GM19099 (cell line): Measurements from ENCODE around the gene GASK1B.

Experiments used
- POLR2A ChIP-seq: IDR thresholded peaks from 3 replicates; pipeline ENCODE4 v1.6.1; 2011; ENCODE audit warnings: low read depth; ENCODE audit not compliant: insufficient read length; ENCODE audit errors: extremely low read depth

The GASK1B gene

GRCh38 chr4:158197194-158197776, 24.5 kb upstream of the GASK1B start:
- TF ChIP-seq POLR2A = no peak

DNA sequence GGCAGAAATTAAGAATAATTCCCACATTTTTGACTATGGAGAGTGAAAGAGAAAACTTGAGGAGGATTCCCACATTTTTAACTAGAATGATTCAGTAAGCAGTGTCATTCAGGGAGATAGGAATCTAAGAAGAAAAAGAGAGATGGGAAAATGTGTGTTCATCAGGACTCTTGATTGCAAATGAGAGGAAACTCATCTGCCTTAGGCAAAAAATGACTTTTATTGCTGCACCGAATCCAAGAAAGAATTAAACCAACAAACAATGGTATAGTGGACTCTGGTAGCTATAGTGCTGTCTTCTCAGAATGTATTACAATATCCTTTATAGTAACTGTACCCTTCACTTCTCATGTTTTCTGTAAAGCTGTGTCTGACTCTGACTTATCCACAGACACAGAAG, 22.5 kb upstream of the GASK1B start:
- no peak for TF ChIP-seq POLR2A

DNA sequence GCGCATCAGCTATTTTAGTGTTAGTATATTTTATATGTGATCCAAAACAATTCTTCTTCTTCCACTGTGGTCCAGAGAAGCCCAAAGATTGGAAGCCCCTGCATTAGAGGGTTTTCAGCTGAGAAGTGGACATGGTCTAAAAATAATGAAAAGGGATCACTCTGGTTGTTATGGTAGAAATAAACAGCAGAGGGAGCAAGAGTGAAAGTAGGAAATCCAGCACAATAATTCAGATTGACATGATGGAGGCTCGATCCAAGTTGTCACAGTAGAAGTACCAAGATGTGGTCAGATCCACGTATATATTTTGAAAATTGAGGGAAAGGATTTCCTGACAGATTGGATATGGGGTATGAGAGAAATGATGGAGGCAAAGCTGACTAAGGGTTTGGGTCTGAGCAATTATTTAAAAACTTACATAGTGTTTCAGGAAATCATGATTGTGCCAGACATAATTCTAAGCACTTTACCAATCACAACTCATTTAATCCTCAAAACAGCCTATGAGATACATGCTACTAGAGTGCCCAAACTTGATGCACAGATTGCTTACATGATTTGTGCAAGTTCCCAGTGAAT, 20.4 kb upstream of the GASK1B start:
- TF ChIP-seq POLR2A = no peak

DNA sequence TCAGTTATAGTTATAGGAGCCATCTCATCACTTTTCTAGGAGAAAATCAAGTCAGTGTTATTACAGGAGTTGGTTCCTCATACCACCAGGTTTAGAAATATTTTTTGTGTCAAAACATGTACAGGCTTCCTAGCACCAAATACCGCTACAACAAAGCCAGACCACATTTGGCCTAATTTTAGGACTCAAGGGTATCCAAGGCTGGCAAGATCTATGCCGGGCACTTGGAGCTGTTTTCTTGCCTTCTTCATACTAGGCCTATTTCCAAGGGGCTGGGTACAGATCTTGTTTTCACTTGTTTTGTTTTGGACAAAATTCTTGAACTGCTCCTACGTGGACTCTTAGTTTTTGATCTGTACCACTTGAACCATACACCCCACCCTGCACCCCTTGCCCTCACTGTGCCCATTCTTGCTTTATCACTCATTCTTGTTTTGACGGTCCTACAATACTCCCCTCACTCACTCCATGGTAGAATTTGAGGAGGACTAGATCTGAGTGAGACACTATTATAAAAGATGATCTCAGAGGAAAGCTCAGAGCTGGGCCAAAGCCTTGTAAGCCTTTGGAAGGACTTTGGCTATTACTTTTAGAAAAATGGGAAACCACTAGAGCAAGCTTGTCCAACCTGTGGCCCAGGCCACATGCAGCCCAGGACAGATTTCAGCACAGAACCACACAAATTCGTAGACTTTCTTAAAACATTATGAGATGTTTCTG, 19.8 kb upstream of the GASK1B start:
- no peak for TF ChIP-seq POLR2A

DNA sequence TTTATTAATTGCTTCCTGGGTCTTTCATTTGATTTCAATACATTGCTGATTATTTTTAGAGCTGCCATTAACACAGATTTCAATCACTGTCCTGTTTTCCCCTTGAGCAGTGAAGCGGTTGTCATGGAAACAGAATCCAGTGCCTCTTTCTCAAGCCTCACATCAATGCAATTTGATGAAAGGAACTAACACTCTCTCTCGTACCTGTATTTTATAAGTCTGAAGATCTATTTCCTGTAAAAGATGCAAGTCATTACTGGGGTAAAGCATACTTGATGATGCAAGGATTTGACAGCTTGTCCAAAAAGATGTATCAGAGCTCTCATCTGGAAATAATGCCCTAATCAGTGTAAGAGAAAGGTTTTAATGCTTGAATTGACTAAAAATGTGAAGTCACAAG, 17.9 kb upstream of the GASK1B start:
- no peak for TF ChIP-seq POLR2A

DNA sequence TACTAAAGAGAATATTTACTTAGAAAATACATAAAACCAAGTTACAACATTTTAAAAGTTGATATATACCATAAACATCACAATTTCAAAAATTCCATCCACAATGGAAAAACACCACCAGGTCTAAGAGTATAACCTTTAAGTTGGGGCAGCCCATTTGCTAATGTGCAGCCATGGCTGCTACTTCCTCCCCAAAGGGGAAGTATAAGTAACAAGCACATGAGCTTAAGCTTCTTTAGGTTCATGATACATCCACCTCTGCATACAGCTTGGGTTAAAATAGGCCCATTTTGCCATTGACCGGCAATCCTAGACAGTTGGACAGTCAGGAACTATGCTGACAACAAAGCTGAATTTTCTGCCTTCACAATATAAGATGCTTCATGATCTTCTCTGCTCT, 16.6 kb upstream of the GASK1B start:
- TF ChIP-seq POLR2A = no peak

DNA sequence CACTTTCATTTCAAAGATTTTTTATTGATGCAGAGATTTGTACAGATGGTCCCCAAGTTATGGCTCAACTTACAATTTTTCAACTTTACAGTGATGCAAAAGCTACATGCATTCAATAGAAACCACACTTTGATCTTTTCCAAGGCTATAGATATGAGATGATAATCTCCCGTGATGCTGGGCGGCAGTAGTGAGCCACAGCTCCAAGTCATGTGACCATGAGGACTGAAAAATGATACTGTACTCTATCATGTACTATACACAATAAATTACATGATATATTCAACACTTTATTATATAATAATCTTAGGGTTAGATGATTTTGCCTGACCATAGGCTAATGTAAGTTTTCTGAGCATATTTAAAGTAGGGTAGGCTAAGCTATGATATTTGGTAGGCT, 14.0 kb upstream of the GASK1B start:
- TF ChIP-seq POLR2A = no peak

GRCh38 chr4:158182736-158183135, 9.9 kb upstream of the GASK1B start:
- TF ChIP-seq POLR2A = no peak

GRCh38 chr4:158181906-158182305, 9.1 kb upstream of the GASK1B start:
- no peak for TF ChIP-seq POLR2A

DNA sequence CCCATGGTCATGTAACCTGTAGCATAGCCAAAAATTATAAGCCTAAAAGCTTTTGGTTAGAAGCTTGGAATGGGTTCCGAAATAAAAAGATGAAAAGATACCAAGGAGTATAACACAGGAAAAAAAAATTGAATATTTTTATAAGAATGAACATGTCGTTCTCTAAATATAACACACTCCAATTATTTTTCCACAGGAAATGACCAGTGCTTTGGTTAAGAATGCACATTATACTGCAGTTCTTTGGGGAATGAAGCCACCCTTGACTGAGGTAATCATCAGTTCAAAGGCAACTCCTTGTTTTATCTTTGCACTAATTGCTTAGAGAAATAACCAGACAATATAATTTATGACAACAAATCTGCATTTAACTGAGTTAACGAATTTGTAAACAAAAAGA, 6.6 kb upstream of the GASK1B start:
- TF ChIP-seq POLR2A = no peak

DNA sequence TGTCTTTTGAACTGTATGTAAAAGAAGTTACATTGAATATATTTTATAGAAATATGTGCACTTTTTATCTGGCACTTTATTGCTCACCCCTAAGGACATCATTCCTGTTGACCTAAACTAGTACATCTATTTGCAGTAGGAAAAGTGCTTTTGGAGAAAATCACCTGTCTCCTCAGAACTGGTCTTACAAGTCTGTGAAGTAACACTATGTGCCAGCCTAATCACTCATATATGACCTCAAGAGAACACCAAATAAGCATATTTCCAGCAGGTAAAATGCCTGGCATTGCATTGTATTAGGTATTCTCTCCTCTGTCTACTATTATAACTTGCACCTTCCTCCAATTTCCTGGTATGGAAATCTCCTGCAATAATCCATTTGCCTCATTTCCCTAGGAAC, 4.0 kb upstream of the GASK1B start:
- no peak for TF ChIP-seq POLR2A

DNA sequence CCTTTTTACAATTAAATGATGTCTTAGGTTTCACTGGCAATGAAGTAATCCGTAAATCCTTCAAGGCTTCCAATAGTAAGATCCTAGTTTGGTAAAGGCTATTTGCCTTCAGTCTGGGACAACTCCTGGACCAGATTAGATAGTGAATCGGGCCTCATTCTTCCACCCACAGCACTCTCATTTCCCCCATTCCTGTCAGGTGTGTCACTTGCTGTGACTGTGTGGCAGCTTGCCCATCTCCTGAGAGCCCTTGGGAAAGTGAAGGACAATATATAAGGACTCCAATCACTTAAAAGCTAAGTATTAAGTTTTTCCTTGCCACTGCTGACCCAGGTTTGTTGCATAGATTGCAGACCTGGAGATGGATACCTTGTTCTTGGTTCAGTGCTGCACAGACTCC, 3.3 kb upstream of the GASK1B start:
- no peak for TF ChIP-seq POLR2A

DNA sequence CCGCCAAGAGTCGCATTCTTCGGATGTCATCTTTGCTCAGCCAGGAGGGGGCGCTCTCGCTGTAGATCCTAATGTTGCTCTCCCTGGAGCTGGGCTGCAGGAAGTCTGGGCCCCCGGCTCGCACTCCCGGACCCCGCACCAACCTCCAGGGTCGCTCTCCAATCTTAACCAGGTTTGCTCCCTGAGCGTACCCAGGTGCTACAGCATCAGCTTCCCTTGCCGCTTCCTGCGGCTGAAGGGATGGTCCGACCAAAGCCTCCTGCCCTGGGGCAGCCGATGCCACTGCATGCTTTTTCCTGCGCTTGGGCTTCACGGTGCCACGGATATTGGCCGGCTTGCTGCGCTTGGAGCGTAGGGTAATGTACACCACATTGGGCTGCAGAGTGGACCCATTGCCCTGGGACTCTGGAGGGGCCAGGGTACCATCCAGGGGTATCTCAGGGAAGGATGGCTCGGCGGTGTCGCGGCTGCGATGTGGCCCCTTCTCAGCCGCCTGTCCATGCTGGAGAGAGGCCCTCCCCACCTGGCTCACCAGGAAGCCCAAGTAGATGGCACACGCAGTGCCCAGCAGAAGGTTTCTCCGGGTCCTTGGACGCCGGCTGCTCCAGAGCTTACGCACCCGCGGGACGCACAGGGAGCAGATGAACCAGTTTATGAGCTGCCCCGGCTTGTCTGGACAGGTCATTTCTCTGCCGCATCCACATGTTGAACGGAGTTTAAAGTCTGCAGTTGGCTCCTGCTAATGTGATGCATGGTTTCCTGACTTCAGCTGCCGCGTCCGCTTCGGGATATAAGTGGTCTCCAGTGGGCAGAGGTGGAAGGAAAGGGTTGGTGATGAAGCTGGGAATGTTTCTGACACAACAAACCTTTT, 1.9 kb downstream of the GASK1B start:
- no peak for TF ChIP-seq POLR2A

DNA sequence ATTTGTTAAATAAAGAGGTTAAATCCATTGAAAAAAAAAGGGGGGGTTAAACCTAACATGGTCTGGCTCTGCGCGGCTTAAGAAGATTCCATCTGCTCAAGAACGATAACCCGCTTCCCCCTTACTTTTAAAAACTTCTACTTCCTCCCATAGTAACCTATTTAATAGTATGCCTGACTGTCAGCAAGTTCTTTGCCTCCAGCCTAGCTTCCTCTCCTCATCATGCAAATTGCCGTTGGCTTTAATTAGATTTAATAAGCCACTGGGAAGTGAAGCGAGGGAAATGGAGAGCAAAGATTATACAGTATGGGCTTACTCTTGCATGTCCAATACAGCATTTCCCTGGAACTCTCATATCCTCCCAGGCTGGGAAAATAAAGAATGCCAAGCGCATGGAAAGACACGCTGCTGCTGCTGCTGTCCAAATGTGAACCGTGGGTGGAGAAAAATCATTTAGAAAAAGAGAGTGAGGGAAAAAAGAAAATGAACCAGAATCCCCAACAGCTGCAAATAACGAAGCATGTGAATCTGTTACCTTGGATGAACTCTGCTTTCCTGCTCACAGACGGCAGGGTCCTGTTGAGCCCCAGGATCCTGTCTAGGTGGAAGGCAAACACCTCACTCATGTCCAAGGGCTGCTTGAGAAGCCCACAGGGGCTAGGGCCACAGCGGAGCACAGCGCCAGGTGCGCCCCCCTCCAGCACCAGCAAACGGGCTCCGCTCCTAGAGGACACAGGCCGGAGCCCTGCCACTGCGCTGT, 2.7 kb downstream of the GASK1B start:
- TF ChIP-seq POLR2A = no peak

- no peak for TF ChIP-seq POLR2A
Observed at GRCh38 chr4:158169506-158169905, 3.3 kb downstream of the GASK1B start.
